SK-N-SH treated with all-trans-retinoic acid at 6 μM for 48 hours (cell line): Measurements from ENCODE around the gene PCP4L1.

Experiments used
- ATAC-seq: fragments of 200-7000 bp; cut with Tn5 transposase; 3 replicates; pipeline ENCODE4 v1.9.1; 2020; ENCODE audit warnings: mild to moderate bottlenecking, moderate library complexity
- ARNTL ChIP-seq: fragments of 450-650 bp; formaldehyde crosslinking; IDR thresholded peaks from 2 replicates; pipeline ENCODE4 v1.5.0; 2020; ENCODE audit warnings: low read depth, mild to moderate bottlenecking, moderate library complexity, borderline replicate concordance
- BACH2 ChIP-seq: fragments of 250-450 bp; sonication (Bioruptor Pico); IDR thresholded peaks from 2 replicates; pipeline ENCODE4 v1.9.0; 2021; ENCODE audit warnings: mild to moderate bottlenecking, borderline replicate concordance
- CSRNP3 ChIP-seq: fragments of 250-450 bp; sonication (Bioruptor Pico); IDR thresholded peaks from 2 replicates; pipeline ENCODE4 v1.5.1; 2021; ENCODE audit warnings: mild to moderate bottlenecking, moderate library complexity
- ESRRG ChIP-seq: fragments of 250-450 bp; sonication (Bioruptor Pico); IDR thresholded peaks from 2 replicates; pipeline ENCODE4 v1.6.1; 2021; ENCODE audit warnings: mild to moderate bottlenecking
- GLIS3 ChIP-seq: fragments of 250-450 bp; sonication (Bioruptor Pico); IDR thresholded peaks from 2 replicates; pipeline ENCODE4 v1.5.0; 2020; ENCODE audit warnings: mild to moderate bottlenecking, moderate library complexity
- ISL1 ChIP-seq: fragments of 250-450 bp; sonication (Bioruptor Pico); IDR thresholded peaks from 2 replicates; pipeline ENCODE4 v2.1.2; 2022; ENCODE audit warnings: mild to moderate bottlenecking, moderate library complexity
- OSR1 ChIP-seq: fragments of 250-450 bp; sonication (Bioruptor Pico); IDR thresholded peaks from 2 replicates; pipeline ENCODE4 v1.8.0; 2022; ENCODE audit warnings: moderate library complexity, mild to moderate bottlenecking, inconsistent platforms
- PATZ1 ChIP-seq: fragments of 250-450 bp; sonication (Bioruptor Pico); IDR thresholded peaks from 2 replicates; pipeline ENCODE4 v1.8.0; 2020; ENCODE audit warnings: mild to moderate bottlenecking, moderate library complexity, borderline replicate concordance
- PPARA ChIP-seq: fragments of 250-450 bp; sonication (Bioruptor Pico); IDR thresholded peaks from 2 replicates; pipeline ENCODE4 v1.5.0; 2020; ENCODE audit warnings: mild to moderate bottlenecking, borderline replicate concordance
- RARB ChIP-seq: fragments of 250-450 bp; sonication (Bioruptor Pico); IDR thresholded peaks from 2 replicates; pipeline ENCODE4 v1.8.0; 2021; ENCODE audit warnings: mild to moderate bottlenecking, moderate library complexity
- SNAI2 ChIP-seq: fragments of 250-450 bp; sonication (Bioruptor Pico); IDR thresholded peaks from 2 replicates; pipeline ENCODE4 v1.5.0; 2020; ENCODE audit warnings: mild to moderate bottlenecking, moderate library complexity
- TOX ChIP-seq: fragments of 250-450 bp; sonication (Bioruptor Pico); IDR thresholded peaks from 2 replicates; pipeline ENCODE4 v1.8.0; 2021; ENCODE audit warnings: mild to moderate bottlenecking, moderate library complexity, borderline replicate concordance
- ZC3H10 ChIP-seq: fragments of 250-450 bp; sonication (Bioruptor Pico); IDR thresholded peaks from 2 replicates; pipeline ENCODE4 v1.5.1; 2021; ENCODE audit warnings: mild to moderate bottlenecking, moderate library complexity
- ZFP3 ChIP-seq: fragments of 250-450 bp; sonication (Bioruptor Pico); IDR thresholded peaks from 2 replicates; pipeline ENCODE4 v1.5.0; 2020; ENCODE audit warnings: mild to moderate bottlenecking, moderate library complexity
- ZFP30 ChIP-seq: fragments of 450-650 bp; formaldehyde crosslinking; IDR thresholded peaks from 2 replicates; pipeline ENCODE4 v1.5.0; 2022; ENCODE audit warnings: mild to moderate bottlenecking, moderate library complexity
- ZNF565 ChIP-seq: fragments of 450-650 bp; formaldehyde crosslinking; conservative IDR thresholded peaks from 2 replicates; pipeline ENCODE4 v1.5.0; 2020; ENCODE audit warnings: low read depth, mild to moderate bottlenecking, moderate library complexity
- ZNF70 ChIP-seq: fragments of 450-650 bp; formaldehyde crosslinking; IDR thresholded peaks from 2 replicates; pipeline ENCODE4 v1.5.0; 2020; ENCODE audit warnings: mild to moderate bottlenecking, moderate library complexity
- ZNF8 ChIP-seq: fragments of 450-650 bp; formaldehyde crosslinking; IDR thresholded peaks from 2 replicates; pipeline ENCODE4 v1.5.0; 2020; ENCODE audit warnings: mild to moderate bottlenecking, moderate library complexity
- TF ChIP-seq, protein P1 (sequence below): fragments of 250-450 bp; sonication (Bioruptor Pico); IDR thresholded peaks from 2 replicates; pipeline ENCODE4 v1.5.1; 2020; ENCODE audit warnings: low read depth, mild to moderate bottlenecking, moderate library complexity
- TF ChIP-seq, protein P2 (sequence below): fragments of 250-450 bp; sonication (Bioruptor Pico); IDR thresholded peaks from 2 replicates; pipeline ENCODE4 v1.5.0; 2020; ENCODE audit warnings: mild to moderate bottlenecking, moderate library complexity

PCP4L1 gene

GRCh38 chr1:161307230-161307768 is 48.8 kb downstream of the PCP4L1 start:
- ATAC-seq = no peak
- TF ChIP-seq OSR1 (CRISPR knock-in tag) (no peak), GLIS3 (CRISPR knock-in tag) (no peak), ZC3H10 (CRISPR knock-in tag) (no peak), ZFP30 (no peak)

GRCh38 chr1:161307892-161308638 is 49.5 kb downstream of the PCP4L1 start:
- no peak for TF ChIP-seq ZFP3 (CRISPR knock-in tag)
- TF ChIP-seq, protein P1, sequence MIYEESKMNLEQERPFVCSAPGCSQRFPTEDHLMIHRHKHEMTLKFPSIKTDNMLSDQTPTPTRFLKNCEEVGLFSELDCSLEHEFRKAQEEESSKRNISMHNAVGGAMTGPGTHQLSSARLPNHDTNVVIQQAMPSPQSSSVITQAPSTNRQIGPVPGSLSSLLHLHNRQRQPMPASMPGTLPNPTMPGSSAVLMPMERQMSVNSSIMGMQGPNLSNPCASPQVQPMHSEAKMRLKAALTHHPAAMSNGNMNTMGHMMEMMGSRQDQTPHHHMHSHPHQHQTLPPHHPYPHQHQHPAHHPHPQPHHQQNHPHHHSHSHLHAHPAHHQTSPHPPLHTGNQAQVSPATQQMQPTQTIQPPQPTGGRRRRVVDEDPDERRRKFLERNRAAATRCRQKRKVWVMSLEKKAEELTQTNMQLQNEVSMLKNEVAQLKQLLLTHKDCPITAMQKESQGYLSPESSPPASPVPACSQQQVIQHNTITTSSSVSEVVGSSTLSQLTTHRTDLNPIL (CRISPR knock-in tag) = no peak
- no peak for TF ChIP-seq PATZ1
- no peak for TF ChIP-seq ZNF70
- TF ChIP-seq ESRRG (CRISPR knock-in tag) = no peak
- TF ChIP-seq, protein P2, sequence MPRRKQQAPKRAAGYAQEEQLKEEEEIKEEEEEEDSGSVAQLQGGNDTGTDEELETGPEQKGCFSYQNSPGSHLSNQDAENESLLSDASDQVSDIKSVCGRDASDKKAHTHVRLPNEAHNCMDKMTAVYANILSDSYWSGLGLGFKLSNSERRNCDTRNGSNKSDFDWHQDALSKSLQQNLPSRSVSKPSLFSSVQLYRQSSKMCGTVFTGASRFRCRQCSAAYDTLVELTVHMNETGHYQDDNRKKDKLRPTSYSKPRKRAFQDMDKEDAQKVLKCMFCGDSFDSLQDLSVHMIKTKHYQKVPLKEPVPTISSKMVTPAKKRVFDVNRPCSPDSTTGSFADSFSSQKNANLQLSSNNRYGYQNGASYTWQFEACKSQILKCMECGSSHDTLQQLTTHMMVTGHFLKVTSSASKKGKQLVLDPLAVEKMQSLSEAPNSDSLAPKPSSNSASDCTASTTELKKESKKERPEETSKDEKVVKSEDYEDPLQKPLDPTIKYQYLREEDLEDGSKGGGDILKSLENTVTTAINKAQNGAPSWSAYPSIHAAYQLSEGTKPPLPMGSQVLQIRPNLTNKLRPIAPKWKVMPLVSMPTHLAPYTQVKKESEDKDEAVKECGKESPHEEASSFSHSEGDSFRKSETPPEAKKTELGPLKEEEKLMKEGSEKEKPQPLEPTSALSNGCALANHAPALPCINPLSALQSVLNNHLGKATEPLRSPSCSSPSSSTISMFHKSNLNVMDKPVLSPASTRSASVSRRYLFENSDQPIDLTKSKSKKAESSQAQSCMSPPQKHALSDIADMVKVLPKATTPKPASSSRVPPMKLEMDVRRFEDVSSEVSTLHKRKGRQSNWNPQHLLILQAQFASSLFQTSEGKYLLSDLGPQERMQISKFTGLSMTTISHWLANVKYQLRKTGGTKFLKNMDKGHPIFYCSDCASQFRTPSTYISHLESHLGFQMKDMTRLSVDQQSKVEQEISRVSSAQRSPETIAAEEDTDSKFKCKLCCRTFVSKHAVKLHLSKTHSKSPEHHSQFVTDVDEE (CRISPR knock-in tag) = no peak
- no peak for TF ChIP-seq RARB
- TF ChIP-seq BACH2 = no peak
- TF ChIP-seq ZNF8 (CRISPR knock-in tag) = no peak
- TF ChIP-seq ISL1 (CRISPR knock-in tag) = no peak
- no peak for TF ChIP-seq CSRNP3 (CRISPR knock-in tag)
- no peak for TF ChIP-seq ZNF565 (CRISPR knock-in tag)
- TF ChIP-seq OSR1 (CRISPR knock-in tag) = no peak
- no peak for TF ChIP-seq ZFP30
- TF ChIP-seq PPARA (CRISPR knock-in tag) = no peak
- no peak for TF ChIP-seq GLIS3 (CRISPR knock-in tag)
- TF ChIP-seq TOX = no peak
- no peak for ATAC-seq

- ATAC-seq = no peak
- TF ChIP-seq OSR1 (CRISPR knock-in tag) = no peak
- no peak for TF ChIP-seq PPARA (CRISPR knock-in tag)
- TF ChIP-seq ZNF565 (CRISPR knock-in tag) = no peak
- TF ChIP-seq, protein P2 (CRISPR knock-in tag) = no peak
- no peak for TF ChIP-seq ZNF70
- no peak for TF ChIP-seq TOX
- TF ChIP-seq, protein P1 (CRISPR knock-in tag) = no peak
- no peak for TF ChIP-seq ARNTL (CRISPR knock-in tag)
- no peak for TF ChIP-seq SNAI2
- TF ChIP-seq ZC3H10 (CRISPR knock-in tag) = no peak
- no peak for TF ChIP-seq ZFP3 (CRISPR knock-in tag)
- no peak for TF ChIP-seq RARB
- TF ChIP-seq BACH2 = no peak
- no peak for TF ChIP-seq ESRRG (CRISPR knock-in tag)
- TF ChIP-seq ZNF8 (CRISPR knock-in tag) = no peak
- no peak for TF ChIP-seq PATZ1
Observed at GRCh38 chr1:161309868-161310267, 51.3 kb downstream of the PCP4L1 start, which contains the start of gene MPZ. MPZ (minus strand) TSS chr1:161309968; CDS start chr1:161309905, 63 bp downstream.
